Heart left ventricle (tissue), 16 donors: Measurements from ENCODE around the gene TTC23L. TPM values are rescaled to one million over a fixed set of nuclear protein-coding genes. Genes with fewer than 3 reads are reported as not detected.

Source experiments
- ATAC-seq, 4 donors: fragments of 200-7000 bp; cut with Tn5 transposase; one replicate each; pipeline ENCODE4 v1.9.1; 2020 to 2022; ENCODE audit warnings: moderate library complexity in 4 of 4, mild to moderate bottlenecking in 3 of 4, moderate number of reproducible peaks in 1 of 4
- DNase-seq, 5 donors: peaks; one replicate each; pipeline ENCODE4 v3.0.0-alpha.2; 2020
- H3K27ac ChIP-seq, 12 donors: fragments of 200-600 bp; sonication (generic) in 4 of 12; one replicate each; pipeline versions ENCODE4 v1.5.0 to v1.8.0; 2016 to 2022; ENCODE audit warnings: mild to moderate bottlenecking in 2 of 12
- H3K27me3 ChIP-seq, 9 donors: fragments of 200-600 bp; sonication (generic) in 2 of 9; one replicate each; pipeline versions ENCODE4 v1.5.1 to v1.8.0; 2016 to 2022; ENCODE audit warnings: mild to moderate bottlenecking in 3 of 9
- H3K36me3 ChIP-seq, 9 donors: fragments of 200-600 bp; sonication (generic) in 2 of 9; one replicate each; pipeline versions ENCODE4 v1.5.0 to v1.8.0; 2018 to 2022; ENCODE audit warnings: mild to moderate bottlenecking in 2 of 9
- H3K4me1 ChIP-seq, 12 donors: fragments of 200-600 bp; sonication (generic) in 4 of 12; one replicate each; pipeline versions ENCODE4 v1.5.0 to v1.8.0; 2016 to 2022; ENCODE audit warnings: mild to moderate bottlenecking in 3 of 12
- H3K4me3 ChIP-seq, 12 donors: fragments of 200-600 bp; sonication (generic) in 4 of 12; one replicate each; pipeline versions ENCODE4 v1.5.0 to v1.8.0; 2017 to 2022; ENCODE audit warnings: mild to moderate bottlenecking in 9 of 12, moderate library complexity in 4 of 12
- H3K9me3 ChIP-seq, 12 donors: fragments of 200-600 bp; sonication (generic) in 4 of 12; one replicate each; pipeline versions ENCODE4 v1.5.0 to v1.8.0; 2016 to 2022; ENCODE audit warnings: mild to moderate bottlenecking in 1 of 12
- POLR2A ChIP-seq, 2 donors: fragments of 450-650 bp; IDR thresholded peaks; one replicate each; pipeline ENCODE4 v1.6.1; 2017; ENCODE audit warnings: antibody characterized with exemption in 2 of 2, mild to moderate bottlenecking in 2 of 2, moderate library complexity in 2 of 2
- WGBS, 4 donors: extraction: QIAGEN DNeasy Blood & Tissue Kit in 2 of 4; methylation state at CpG; one replicate each; pipeline versions ENCODE4 v1.1.5 to v1.1.7; 2013 to 2018; 5-methylcytosine and 5-hydroxymethylcytosine counted together
- intact Hi-C, 10 donors: fragments of 100-400 bp; cut with DNase I; formaldehyde crosslinking; loops; one replicate each; pipeline versions ENCODE4 v1.11.1 to v1.14.2; 2022
- polyA plus RNA-seq, 2 donors: library from polyadenylated mRNA; stranded (reverse); fragments of 200-250 nt; gene quantifications; one replicate each; pipeline ENCODE4 v1.2.3, GENCODE V29; 2013
- total RNA-seq, 9 donors: library from RNA; depleted of rRNA in 2 of 9; stranded (reverse); fragments of >200 nt in 2 of 9; fragmentation: NEBNext Ultra II Directional in 3 of 9; extraction: Animal tissue kit (Norgen Biotek cat#: 25700) in 3 of 9; gene quantifications; one replicate each; pipeline versions ENCODE4 v1.1.0 to v1.2.4, GENCODE V29; 2016 to 2023
- TF ChIP-seq, protein P1 (sequence below), 12 donors: fragments of 200-600 bp; sonication (generic) in 4 of 12; IDR thresholded peaks; one replicate each; pipeline versions ENCODE4 v1.5.0 to v1.8.0; 2018 to 2022; ENCODE audit warnings: antibody characterized with exemption in 12 of 12, mild to moderate bottlenecking in 5 of 12
- donor health status: ischemic (EF 13 %, LVEDD 7.1; RV severe dilation, severe dysfunction).
- donor health status: healthy with polysubstance abuse.
- donor health status: DM: no; HTN: yes; CAD: no.
- donor health status: DM: no; HTN: no; CAD: no.
- donor health status: ischemic (EF 25% LVEDD 6.9; RV normal size, moderate dysfunction).
- donor health status: ischemic (EF 25% LVEDD 5.7; RV mildly dilated, moderate dysfunction).
- donor health status: healthy.
- donor health status: DM: yes; HTN: yes; CAD: no.
- donor health status: ischemic (EF 35%, LVEDD 5.7; RV mildly dilated, moderate dysfunction).
- donor health status: nonischemic (EF 11% LVEDD 7.7; RV severe dilation, severe dysfunction).
- donor health status: DM: yes; HTN: yes; CAD: no.
- donor health status: PGD.
- donor health status: ischemic (EF 29% LVEDD 5.4; RV normal size, mild dysfunction).
- donor health status: nonischemic (EF 23%, LVEDD 6.1; RV moderate dilation, normal function).

The TTC23L gene
- total and polyA plus RNA-seq, 11 donors: 0.06 to 0.69 TPM; not detected in 9

DNA sequence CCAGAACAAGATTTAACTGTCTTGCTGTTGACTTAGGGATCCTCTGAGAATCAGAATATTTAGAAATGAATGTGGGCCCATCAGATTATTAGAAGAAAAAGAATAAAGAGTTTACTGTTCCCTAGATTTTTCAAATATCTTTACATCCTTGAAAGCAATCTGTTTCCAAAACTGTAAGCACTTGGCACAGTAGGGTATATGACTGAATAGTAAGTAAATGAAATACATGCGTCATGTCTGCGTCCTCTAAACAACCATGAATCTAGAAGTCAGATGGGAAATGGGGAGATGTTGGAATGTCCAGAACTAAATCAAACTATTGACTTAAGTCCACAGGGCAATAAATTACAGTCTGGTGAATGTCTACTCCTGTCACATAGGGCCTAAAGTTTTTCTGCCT, 26.1 kb downstream of the TTC23L start:
- WGBS, 4 donors: 83 to 90% (median 89%) methylated on average over 2 of the region's 2 CpGs
- no peak overlapping the region for H3K4me3 ChIP-seq
- TF ChIP-seq, protein P1, sequence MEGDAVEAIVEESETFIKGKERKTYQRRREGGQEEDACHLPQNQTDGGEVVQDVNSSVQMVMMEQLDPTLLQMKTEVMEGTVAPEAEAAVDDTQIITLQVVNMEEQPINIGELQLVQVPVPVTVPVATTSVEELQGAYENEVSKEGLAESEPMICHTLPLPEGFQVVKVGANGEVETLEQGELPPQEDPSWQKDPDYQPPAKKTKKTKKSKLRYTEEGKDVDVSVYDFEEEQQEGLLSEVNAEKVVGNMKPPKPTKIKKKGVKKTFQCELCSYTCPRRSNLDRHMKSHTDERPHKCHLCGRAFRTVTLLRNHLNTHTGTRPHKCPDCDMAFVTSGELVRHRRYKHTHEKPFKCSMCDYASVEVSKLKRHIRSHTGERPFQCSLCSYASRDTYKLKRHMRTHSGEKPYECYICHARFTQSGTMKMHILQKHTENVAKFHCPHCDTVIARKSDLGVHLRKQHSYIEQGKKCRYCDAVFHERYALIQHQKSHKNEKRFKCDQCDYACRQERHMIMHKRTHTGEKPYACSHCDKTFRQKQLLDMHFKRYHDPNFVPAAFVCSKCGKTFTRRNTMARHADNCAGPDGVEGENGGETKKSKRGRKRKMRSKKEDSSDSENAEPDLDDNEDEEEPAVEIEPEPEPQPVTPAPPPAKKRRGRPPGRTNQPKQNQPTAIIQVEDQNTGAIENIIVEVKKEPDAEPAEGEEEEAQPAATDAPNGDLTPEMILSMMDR (IDR thresholded peaks at IDR 0.05): no peak
- TF ChIP-seq POLR2A (IDR thresholded peaks at IDR 0.05): no peak
- peaks cover 0 to 11% (median 0%) of the 10 kb centered on the region in 12 donors for H3K4me1 ChIP-seq
- H3K27ac ChIP-seq: no peak overlapping the region
- H3K36me3 ChIP-seq: no peaks in the 10 kb centered on the region
- no peaks in the 10 kb centered on the region for H3K9me3 ChIP-seq
- no peak for DNase-seq
- no peak for ATAC-seq
- intact Hi-C loops: no loop called here
- no peaks in the 10 kb centered on the region for H3K27me3 ChIP-seq

DNA sequence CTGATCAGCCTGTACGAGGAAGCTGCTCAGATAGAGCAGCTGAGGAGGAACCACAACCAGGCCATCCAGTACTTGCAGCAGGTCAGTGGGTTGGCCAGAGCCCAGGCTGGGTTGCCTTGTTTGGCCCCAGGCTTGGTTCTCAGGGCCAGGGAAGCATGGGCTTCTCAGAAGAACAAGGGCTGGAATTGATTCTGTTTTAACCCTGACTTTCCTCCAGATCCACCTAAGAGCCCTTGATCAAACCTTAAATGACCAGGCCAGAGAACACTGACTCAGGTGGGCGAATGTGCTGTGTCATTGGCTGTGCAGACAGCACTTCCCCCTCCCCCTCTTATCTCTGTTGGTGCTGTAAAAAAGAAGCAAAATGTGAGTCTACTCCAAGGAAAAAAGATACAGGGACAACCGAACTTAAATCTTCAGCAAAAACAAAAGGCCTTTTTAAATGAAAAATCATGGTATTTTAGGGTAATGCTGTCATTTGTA, 28.1 kb downstream of the TTC23L start:
- TF ChIP-seq POLR2A (IDR thresholded peaks at IDR 0.05): no peak
- TF ChIP-seq, protein P1 (IDR thresholded peaks at IDR 0.05): no peak
- Histone ChIP-seq H3K36me3 (no peaks in the 10 kb centered on the region), H3K9me3 (no peaks in the 10 kb centered on the region), H3K4me3 (no peak overlapping the region), H3K27me3 (no peaks in the 10 kb centered on the region), H3K27ac (no peak overlapping the region), H3K4me1 (peaks cover 0 to 11% (median 0%) of the 10 kb centered on the region in 12 donors)
- intact Hi-C loops: no loop called here
- DNase-seq: no peak
- WGBS, 4 donors: 74 to 85% (median 84%) methylated on average over 3 of the region's 3 CpGs
- ATAC-seq: no peak

DNA sequence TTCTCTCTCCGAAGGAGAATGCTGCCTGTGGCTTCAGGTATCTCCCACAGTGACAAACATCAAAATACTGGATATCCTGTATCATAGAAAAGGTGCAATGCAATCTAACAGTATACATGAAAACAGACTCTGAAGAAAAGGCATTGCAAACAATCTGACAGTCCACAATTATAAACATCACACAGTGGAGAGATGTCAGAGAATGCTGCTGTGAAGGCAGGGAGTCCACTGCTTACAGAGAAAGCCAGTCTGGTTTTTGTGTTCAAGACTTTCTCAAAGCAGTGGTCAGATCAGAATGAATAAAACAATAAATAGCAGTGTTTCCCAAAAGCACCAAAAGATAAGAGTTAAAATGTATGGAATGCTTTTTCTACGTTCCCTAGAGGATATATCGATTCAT, 28.7 kb downstream of the TTC23L start:
- Histone ChIP-seq H3K4me3 (no peak overlapping the region), H3K36me3 (no peaks in the 10 kb centered on the region), H3K4me1 (peaks cover 0 to 11% (median 0%) of the 10 kb centered on the region in 12 donors), H3K9me3 (no peaks in the 10 kb centered on the region), H3K27me3 (no peaks in the 10 kb centered on the region), H3K27ac (no peak overlapping the region)
- ATAC-seq (no peak), DNase-seq (no peak)
- WGBS, 4 donors: 82 to 89% (median 85%) methylated on average over 3 of the region's 3 CpGs
- TF ChIP-seq POLR2A (IDR thresholded peaks at IDR 0.05): no peak
- TF ChIP-seq, protein P1 (IDR thresholded peaks at IDR 0.05): no peak
- intact Hi-C loops: no loop called here

DNA sequence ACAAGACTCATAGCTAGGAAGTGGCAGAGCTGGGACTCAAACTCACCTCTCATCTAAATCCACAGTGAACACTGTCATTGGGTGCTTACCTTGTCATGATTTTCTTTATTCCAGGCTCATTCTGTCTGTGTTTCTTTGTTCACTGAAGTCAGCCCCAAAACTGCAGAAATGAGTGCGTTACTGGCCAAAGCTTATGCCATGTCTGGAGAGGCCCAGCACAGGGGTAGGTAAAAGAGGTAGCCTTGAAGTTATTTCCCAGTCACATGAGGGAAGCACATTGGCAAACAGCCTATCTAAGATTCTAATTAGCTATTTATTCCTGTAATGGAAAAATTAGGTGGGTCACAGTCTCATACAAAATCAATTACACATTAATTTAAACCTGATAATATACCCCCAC, 29.8 kb downstream of the TTC23L start:
- WGBS, 4 donors: 85 to 100% (median 97%) methylated on average over 1 of the region's 1 CpG
- ATAC-seq: no peak

More for the DNA sequence above, 29.8 kb downstream of the TTC23L start:
- intact Hi-C loops: no loop called here
- no peak for DNase-seq
- Histone ChIP-seq H3K4me1 (peaks cover 0 to 2% (median 0%) of the 10 kb centered on the region in 12 donors), H3K27me3 (no peaks in the 10 kb centered on the region), H3K27ac (no peak overlapping the region), H3K9me3 (no peaks in the 10 kb centered on the region), H3K36me3 (no peaks in the 10 kb centered on the region), H3K4me3 (no peak overlapping the region)
- TF ChIP-seq, protein P1 (IDR thresholded peaks at IDR 0.05): no peak
